Neuronal stem cell (in vitro differentiated cells): Measurements from ENCODE around the gene MAGI1.

Experiments
- DNase-seq: peaks from one replicate; pipeline ENCODE4 v3.0.0-alpha.2; 2013; ENCODE audit warnings: low spot score
- H2AFZ ChIP-seq: one replicate; pipeline ENCODE4 v1.6.1; 2013; ENCODE audit warnings: mild to moderate bottlenecking, low read length, inconsistent platforms
- H2AK5ac ChIP-seq: 2 replicates; pipeline ENCODE4 v1.6.1; 2013; ENCODE audit warnings: low read depth, mild to moderate bottlenecking, inconsistent platforms, low read length, moderate library complexity, mixed read lengths
- H2BK120ac ChIP-seq: 2 replicates; pipeline ENCODE4 v1.6.1; 2013; ENCODE audit warnings: low read depth, mild to moderate bottlenecking, inconsistent platforms, low read length, moderate library complexity, mixed read lengths
- H2BK12ac ChIP-seq: one replicate; pipeline ENCODE4 v1.6.1; 2013; ENCODE audit warnings: low read length, inconsistent platforms
- H2BK15ac ChIP-seq: 2 replicates; pipeline ENCODE4 v1.6.1; 2013; ENCODE audit warnings: mild to moderate bottlenecking, low read length, inconsistent platforms, mixed read lengths
- H2BK5ac ChIP-seq: one replicate; pipeline ENCODE4 v1.6.1; 2013; ENCODE audit warnings: inconsistent platforms, mild to moderate bottlenecking, low read length, moderate library complexity
- H3K14ac ChIP-seq: one replicate; pipeline ENCODE4 v1.6.1; 2013; ENCODE audit warnings: low read length, inconsistent platforms
- H3K18ac ChIP-seq: 2 replicates; pipeline ENCODE4 v1.6.1; 2013; ENCODE audit warnings: low read length, inconsistent platforms
- H3K23ac ChIP-seq: 2 replicates; pipeline ENCODE4 v1.6.1; 2013; ENCODE audit warnings: low read depth, mild to moderate bottlenecking, mixed read lengths, low read length, inconsistent platforms; ENCODE audit not compliant: poor library complexity
- H3K27ac ChIP-seq: replicated peaks from 3 replicates; pipeline ENCODE4 v1.5.1; 2013; ENCODE audit warnings: low read length, inconsistent platforms
- H3K27me3 ChIP-seq, 3 experiments: 2 replicates each; pipeline ENCODE4 v1.6.1; 2013; ENCODE audit warnings: low read length in 3 of 3, mild to moderate bottlenecking in 2 of 3, inconsistent platforms in 1 of 3, low read depth in 1 of 3, mixed read lengths in 1 of 3, moderate library complexity in 1 of 3; ENCODE audit not compliant: control insufficient read depth in 3 of 3, insufficient read depth in 3 of 3
- H3K36me3 ChIP-seq, 2 donors: replicated peaks in 1 of 2; 2 replicates each; pipeline ENCODE4 v1.6.1; 2013; ENCODE audit warnings: low read length in 2 of 2; ENCODE audit not compliant: control insufficient read depth in 2 of 2, insufficient read depth in 2 of 2
- H3K4ac ChIP-seq: 2 replicates; pipeline ENCODE4 v1.6.1; 2013; ENCODE audit warnings: inconsistent platforms, mild to moderate bottlenecking, low read length, moderate library complexity
- H3K4me1 ChIP-seq, 2 donors: 1 replicate in 1 of 2; 2 replicates in 1 of 2; pipeline ENCODE4 v1.6.1; 2013; ENCODE audit warnings: low read length in 2 of 2, low read depth in 1 of 2; ENCODE audit not compliant: control insufficient read depth in 2 of 2, insufficient read depth in 1 of 2
- H3K4me2 ChIP-seq: one replicate; pipeline ENCODE4 v1.6.1; 2013; ENCODE audit warnings: mild to moderate bottlenecking, low read length, inconsistent platforms; ENCODE audit not compliant: insufficient read depth, poor library complexity, severe bottlenecking
- H3K4me3 ChIP-seq, 2 donors: 2 replicates each; pipeline ENCODE4 v1.5.1; 2013; ENCODE audit warnings: low read length in 2 of 2, mild to moderate bottlenecking in 2 of 2, inconsistent platforms in 1 of 2, moderate library complexity in 1 of 2
- H3K79me1 ChIP-seq: one replicate; pipeline ENCODE4 v1.6.1; 2013; ENCODE audit warnings: low read depth, mild to moderate bottlenecking, inconsistent platforms, low read length, moderate library complexity
- H3K9ac ChIP-seq: one replicate; pipeline ENCODE4 v1.6.1; 2013; ENCODE audit warnings: mild to moderate bottlenecking, low read depth, low read length, inconsistent platforms; ENCODE audit not compliant: poor library complexity
- H3K9me3 ChIP-seq, 2 donors: replicated peaks in 1 of 2; 2 replicates each; pipeline versions ENCODE3 to v1.6.1; 2013; ENCODE audit warnings: low read length in 2 of 2, mild to moderate bottlenecking in 2 of 2, inconsistent platforms in 1 of 2, low read depth in 1 of 2, mixed read lengths in 1 of 2, moderate library complexity in 1 of 2; ENCODE audit not compliant: control insufficient read depth in 2 of 2, insufficient read depth in 1 of 2
- H4K8ac ChIP-seq: one replicate; pipeline ENCODE4 v1.6.1; 2013; ENCODE audit warnings: low read depth, mild to moderate bottlenecking, inconsistent platforms, low read length, moderate library complexity
- H4K91ac ChIP-seq: one replicate; pipeline ENCODE4 v1.6.1; 2013; ENCODE audit warnings: low read length, low read depth, mild to moderate bottlenecking, inconsistent platforms; ENCODE audit not compliant: poor library complexity
- WGBS, 2 donors: extraction: QIAGEN DNeasy Blood & Tissue Kit; methylation state at CpG; one replicate each; pipeline ENCODE4 v1.1.7; 2013; ENCODE audit warnings: missing lambda C conversion rate in 2 of 2, mixed read lengths in 1 of 2; ENCODE audit not compliant: insufficient read length in 2 of 2, insufficient replicate concordance in 1 of 2; ENCODE audit errors: extremely low coverage in 2 of 2; 5-methylcytosine and 5-hydroxymethylcytosine counted together

The MAGI1 gene

GRCh38 chr3:65347166-65347565 lies 691.6 kb downstream of the MAGI1 start:
- Histone ChIP-seq H2BK12ac (no peak overlapping the region), H3K14ac (no peak overlapping the region), H3K79me1 (no peaks in the 10 kb centered on the region), H2BK5ac (no peak overlapping the region), H2BK120ac (no peak overlapping the region), H3K18ac (no peak overlapping the region), H2BK15ac (no peak overlapping the region), H2AFZ (no peak overlapping the region), H3K23ac (no peak overlapping the region), H3K27ac (no peak overlapping the region), H4K8ac (no peak overlapping the region), H3K9ac (no peak overlapping the region), H3K4ac (no peak overlapping the region), H3K4me2 (no peak overlapping the region), H3K9me3 (no peaks in the 10 kb centered on the region), H2AK5ac (no peak overlapping the region), H4K91ac (no peak overlapping the region), H3K4me3 (no peak overlapping the region), H3K4me1 (peaks cover 2 to 9% of the 10 kb centered on the region in 2 donors), H3K36me3 (no peaks in the 10 kb centered on the region), H3K27me3 (no peaks in the 10 kb centered on the region)
- WGBS, 2 donors: no CpG with 5 or more reads among the region's 1 CpG
- DNase-seq: no peak

GRCh38 chr3:65344846-65345245 lies 693.9 kb downstream of the MAGI1 start:
- Histone ChIP-seq H3K27me3 (no peaks in the 10 kb centered on the region), H2AK5ac (no peak overlapping the region), H3K9me3 (no peaks in the 10 kb centered on the region), H3K4me3 (no peak overlapping the region), H3K18ac (no peak overlapping the region), H3K23ac (no peak overlapping the region), H3K14ac (no peak overlapping the region), H3K9ac (no peak overlapping the region), H3K4ac (no peak overlapping the region), H2BK12ac (no peak overlapping the region), H2AFZ (no peak overlapping the region), H4K8ac (no peak overlapping the region), H3K36me3 (no peaks in the 10 kb centered on the region), H2BK120ac (no peak overlapping the region), H4K91ac (no peak overlapping the region), H3K4me1 (peaks cover 2% of the 10 kb centered on the region in 2 donors), H3K27ac (no peak overlapping the region), H3K4me2 (no peak overlapping the region), H2BK15ac (no peak overlapping the region), H3K79me1 (no peaks in the 10 kb centered on the region), H2BK5ac (no peak overlapping the region)
- no CpG with 5 or more reads among the region's 2 CpGs for WGBS, 2 donors
- DNase-seq: no peak

DNA sequence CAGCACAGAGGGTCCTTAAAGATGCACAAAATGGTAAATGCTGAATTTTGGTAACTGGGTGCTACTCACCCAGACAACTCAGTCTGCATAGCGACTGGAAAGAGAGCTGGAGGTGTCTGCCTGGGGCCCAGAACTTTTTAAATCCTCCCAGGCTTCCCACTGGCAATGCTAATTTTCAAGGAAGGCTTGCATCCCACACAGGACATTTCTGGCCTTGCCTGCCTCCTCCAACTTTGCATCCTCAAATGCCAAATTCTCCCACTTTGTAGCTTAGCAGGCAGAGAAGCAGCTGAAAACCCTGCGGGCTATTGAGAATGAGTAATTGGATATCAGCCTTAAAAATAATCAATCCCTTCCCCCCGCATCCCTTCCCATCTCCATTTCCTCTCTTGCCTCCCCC lies 694.3 kb downstream of the MAGI1 start:
- Histone ChIP-seq H3K79me1 (no peaks in the 10 kb centered on the region), H2AK5ac (no peak overlapping the region), H2BK12ac (no peak overlapping the region), H3K4me1 (peaks cover 2 to 3% of the 10 kb centered on the region in 2 donors), H3K18ac (no peak overlapping the region), H3K23ac (no peak overlapping the region), H3K4ac (no peak overlapping the region), H3K9me3 (no peaks in the 10 kb centered on the region), H3K9ac (no peak overlapping the region), H3K14ac (no peak overlapping the region), H2BK15ac (no peak overlapping the region), H4K8ac (no peak overlapping the region), H3K36me3 (no peaks in the 10 kb centered on the region), H2AFZ (no peak overlapping the region), H2BK120ac (no peak overlapping the region), H3K27ac (no peak overlapping the region), H4K91ac (no peak overlapping the region), H3K4me2 (no peak overlapping the region), H2BK5ac (no peak overlapping the region), H3K27me3 (no peaks in the 10 kb centered on the region), H3K4me3 (no peak overlapping the region)
- no CpG with 5 or more reads among the region's 3 CpGs for WGBS, 2 donors
- DNase-seq: no peak

DNA sequence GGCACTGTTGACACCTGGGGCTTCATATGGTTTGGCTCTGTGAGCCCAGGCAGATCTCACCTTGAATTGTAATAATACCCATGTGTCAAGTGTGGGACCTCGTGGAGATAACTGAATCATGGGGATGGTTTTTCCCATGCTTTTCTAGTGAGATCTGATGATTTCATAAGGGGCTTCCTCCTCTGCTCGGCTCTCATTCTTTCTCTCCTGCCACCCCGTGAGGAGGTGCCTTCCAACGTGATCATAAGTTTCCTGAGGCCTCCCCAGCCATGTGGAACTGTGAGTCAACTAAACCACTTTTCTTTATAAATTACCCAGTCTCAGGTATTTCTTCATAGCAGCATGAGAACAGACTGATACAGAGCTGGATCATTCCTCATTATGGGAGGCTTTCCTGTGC lies 695.0 kb downstream of the MAGI1 start:
- no peak overlapping the region for H4K91ac ChIP-seq
- no CpG with 5 or more reads among the region's 4 CpGs for WGBS, 2 donors
- no peak overlapping the region for H3K4me2 ChIP-seq
- no peak overlapping the region for H2BK5ac ChIP-seq
- H2AFZ ChIP-seq: no peak overlapping the region
- H2AK5ac ChIP-seq: no peak overlapping the region
- H3K4ac ChIP-seq: no peak overlapping the region
- H3K4me1 ChIP-seq: peaks cover 2 to 4% of the 10 kb centered on the region in 2 donors
- no peaks in the 10 kb centered on the region for H3K27me3 ChIP-seq
- H3K23ac ChIP-seq: no peak overlapping the region
- H3K27ac ChIP-seq: no peak overlapping the region
- no peak overlapping the region for H3K4me3 ChIP-seq
- no peak overlapping the region for H2BK12ac ChIP-seq
- no peaks in the 10 kb centered on the region for H3K36me3 ChIP-seq
- H3K18ac ChIP-seq: no peak overlapping the region
- no peak overlapping the region for H3K9ac ChIP-seq
- no peak overlapping the region for H2BK15ac ChIP-seq
- H3K79me1 ChIP-seq: no peaks in the 10 kb centered on the region
- no peak overlapping the region for H3K14ac ChIP-seq
- no peak overlapping the region for H4K8ac ChIP-seq
- H2BK120ac ChIP-seq: no peak overlapping the region
- H3K9me3 ChIP-seq: no peaks in the 10 kb centered on the region
- DNase-seq: no peak
